Activated naive CD4-positive, alpha-beta T cell treated with anti-CD3 and anti-CD28 coated beads, Interleukin-2, amount 50 U/mL, for 16 hours (primary cell): ENCODE results near the gene AGAP3.

Source experiments
- DNase-seq: peaks from one replicate; pipeline ENCODE4 v3.0.0-alpha.2; 2020

The AGAP3 gene

DNA sequence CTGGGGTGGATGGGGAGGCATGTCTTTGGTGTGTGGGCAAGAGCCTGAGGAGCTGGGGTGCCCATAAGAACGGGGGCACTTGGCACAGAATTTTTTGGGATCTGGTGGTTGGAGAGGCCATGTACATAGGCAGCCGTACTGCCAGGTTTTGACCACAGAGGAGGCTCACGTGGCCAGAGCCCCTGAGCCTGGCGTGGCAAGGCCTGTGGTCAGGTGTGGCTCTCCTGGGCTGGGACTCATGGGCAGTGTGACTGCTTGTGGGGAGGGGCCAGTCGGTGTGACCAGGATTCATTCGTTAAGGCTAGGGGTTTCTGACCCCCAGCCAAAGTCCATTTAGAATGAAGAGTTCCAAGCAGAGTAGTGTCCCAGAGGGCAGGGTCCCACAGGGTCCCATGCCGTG lies 38.2 kb downstream of the AGAP3 start:
- no peak for DNase-seq

DNA sequence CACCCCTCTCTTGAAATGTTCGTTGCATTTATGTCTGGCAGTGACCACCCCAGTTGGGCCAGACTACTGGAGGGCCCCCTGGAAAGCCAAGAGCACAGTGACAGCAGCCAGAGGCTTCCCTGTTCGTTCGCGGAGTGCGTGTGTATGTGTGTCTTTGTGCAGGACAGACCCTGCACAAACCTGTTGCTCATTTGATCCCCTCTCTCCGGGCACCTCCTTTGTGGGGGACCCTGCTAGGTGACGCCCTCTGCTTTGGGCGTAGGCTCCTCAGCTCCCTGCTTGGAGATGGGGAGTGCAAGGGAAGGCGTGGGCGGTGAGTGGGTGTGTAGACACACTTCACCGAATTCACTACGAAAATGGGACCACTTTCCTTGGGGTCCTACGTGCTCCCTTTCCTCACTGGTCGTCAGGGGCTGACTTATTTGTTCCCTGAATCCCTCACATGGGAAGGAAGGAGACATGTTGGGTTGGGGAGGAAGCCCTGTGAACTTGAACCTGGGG lies 38.7 kb downstream of the AGAP3 start:
- DNase-seq: no peak

DNA sequence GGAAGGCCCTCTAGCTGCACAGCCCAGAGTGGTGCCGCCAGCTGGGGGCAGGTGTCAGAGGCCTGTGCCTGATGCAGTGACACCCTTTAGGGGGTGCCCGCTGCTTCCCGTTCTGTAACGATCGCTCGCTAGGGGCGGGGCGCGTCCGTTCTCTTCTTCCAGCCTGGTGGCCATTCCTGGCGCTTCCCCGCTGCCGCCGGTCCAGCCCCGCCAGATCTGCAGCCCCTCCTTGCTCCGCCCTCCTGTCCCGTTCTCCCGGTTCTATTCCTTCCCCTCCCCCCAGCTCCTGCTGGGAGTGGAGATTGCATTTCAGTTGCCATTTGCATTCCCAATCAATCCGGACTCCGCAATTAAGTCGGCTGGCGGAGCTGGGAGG lies 39.2 kb downstream of the AGAP3 start:
- DNase-seq: no peak

DNA sequence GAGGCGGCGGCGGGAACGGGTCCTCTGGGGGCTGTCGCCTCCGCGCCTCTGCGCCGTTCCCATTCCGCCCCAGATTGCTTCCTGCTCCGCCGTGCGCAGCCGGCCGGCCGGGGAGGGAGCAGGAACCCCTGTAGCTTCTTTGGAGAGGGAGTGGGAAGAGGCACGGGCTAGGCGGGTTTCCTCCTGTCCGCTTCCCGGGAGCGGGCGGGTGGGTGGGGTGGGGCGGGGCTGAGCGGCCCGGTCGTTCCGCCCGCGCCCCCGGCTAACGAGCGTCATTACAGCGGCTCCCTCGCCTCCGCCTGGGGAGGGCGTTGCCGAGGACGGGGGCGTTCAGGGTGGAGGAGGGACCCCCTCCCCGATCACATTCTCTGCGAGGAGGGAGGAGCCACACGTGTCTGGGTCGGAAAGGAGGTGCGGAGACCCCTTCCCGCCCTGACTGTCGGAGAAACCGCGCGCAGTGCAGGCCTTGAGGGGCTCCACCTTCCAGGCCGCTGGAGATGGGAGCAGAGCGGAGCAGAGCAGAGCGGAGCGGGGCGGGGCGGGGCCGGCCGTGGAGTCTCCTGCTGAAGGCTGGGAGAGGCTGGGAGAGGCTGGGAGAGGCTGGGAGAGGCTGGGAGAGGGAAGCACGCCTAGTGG lies 39.7 kb downstream of the AGAP3 start:
- DNase-seq: no peak

DNA sequence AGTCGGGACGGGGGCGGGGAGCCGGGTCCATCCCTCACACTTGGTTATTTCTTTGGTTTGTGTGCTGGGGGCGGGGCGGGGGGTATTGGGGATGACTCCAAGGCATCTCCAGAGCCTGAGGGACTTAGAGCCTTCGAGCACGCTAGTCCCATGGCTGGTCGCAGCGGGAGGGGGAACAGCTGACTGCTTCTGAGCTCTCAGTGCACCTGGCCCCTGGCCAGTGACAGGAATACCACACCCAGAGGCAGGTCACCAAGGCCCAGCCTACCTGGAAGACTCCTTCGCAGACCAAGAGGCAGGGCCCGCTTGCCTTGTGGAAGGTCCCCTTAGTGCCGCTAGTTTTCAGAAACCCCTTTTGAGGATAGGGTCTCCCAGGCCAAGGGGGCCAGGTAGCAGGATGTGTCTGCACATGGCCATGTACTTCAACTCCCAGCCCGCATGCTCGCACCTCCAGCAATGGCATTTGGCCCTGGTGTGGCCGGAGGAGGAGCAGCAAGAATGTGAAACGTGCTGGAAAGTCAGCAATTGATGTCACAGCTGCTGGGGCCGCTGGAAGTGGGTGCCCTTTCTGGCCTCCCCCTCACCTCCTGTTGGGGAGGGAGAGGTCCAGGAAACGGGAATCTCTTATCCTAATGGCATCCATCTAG lies 40.3 kb downstream of the AGAP3 start:
- no peak for DNase-seq

DNA sequence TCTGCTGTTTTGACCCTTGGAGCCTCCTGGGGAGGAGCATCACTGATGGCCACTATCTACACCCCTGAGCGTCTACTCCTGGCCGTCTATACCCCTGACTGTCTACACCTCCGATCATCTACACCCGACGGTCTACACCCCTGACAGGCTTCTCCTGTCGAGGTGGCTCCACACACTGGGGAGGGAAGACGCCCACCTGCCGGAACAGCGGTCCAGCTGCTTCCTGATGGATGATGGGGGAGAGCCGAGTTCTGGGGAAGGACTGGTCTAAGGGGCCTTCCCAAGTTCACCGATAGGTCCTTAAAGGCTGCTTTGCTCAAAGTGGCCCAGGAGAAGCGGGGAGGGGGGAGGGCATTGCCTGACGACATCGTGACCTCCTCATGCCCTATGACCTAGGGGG lies 41.9 kb downstream of the AGAP3 start:
- DNase-seq: no peak

DNA sequence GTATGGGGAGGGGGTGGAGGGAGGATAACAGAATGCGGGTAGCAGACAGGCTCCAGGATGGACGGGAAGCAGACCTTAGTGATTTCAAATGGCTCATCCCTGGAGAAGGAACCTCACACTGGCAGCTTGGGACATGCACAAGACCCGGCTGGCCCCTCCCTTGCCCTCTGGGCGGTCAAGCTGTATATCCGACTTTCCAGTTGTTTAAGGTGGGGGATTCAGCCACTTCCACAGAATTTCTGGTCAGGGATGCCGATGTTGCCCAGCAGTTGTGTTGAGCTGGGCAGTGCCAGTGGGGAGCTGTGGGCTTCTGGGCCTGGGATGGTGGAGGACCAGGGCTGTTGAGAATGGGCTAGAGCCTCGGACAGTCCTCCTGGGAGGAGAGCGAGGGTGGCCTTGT lies 42.4 kb downstream of the AGAP3 start:
- DNase-seq: no peak

DNA sequence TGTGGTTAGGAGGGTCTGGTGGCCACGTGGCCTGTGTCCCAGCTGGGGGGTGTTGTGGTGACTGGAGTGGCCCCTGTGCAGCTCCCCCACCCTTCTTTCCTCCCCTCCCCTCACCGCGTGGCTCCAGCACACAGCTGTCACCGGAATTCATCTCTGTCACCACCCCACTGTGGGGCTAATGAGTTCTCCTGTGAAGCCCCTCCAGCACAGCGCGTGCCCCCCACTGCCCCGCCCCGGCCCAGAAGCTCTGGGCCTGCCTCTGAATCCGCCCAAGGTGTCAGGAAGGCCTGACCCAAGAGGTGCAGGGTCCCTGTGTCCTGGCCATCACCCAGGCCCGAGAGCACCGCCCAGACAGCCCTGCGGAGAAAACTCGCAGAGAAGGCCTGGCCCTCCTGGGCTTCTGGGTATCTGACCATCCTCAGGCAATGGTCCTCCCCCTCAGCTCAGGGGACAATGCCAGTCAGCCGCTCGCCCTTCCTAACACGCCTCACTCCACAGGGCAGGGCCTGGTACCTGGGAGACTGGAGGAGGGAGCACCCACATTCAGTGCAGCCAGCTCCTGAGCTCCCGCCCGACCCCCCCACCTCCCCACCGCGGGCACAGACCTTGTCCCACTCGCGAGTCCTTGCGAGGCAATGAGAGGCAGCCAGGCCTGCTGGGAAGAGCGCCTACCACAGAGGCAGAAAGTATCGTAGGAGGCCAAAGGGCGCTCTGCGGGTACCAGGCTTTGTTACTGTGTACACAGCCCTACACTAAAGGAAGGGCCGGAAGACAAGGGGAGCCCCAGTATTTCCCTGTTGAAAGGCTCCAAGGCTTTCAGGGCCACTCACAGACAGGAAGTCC lies 43.1 kb downstream of the AGAP3 start:
- DNase-seq: no peak

DNA sequence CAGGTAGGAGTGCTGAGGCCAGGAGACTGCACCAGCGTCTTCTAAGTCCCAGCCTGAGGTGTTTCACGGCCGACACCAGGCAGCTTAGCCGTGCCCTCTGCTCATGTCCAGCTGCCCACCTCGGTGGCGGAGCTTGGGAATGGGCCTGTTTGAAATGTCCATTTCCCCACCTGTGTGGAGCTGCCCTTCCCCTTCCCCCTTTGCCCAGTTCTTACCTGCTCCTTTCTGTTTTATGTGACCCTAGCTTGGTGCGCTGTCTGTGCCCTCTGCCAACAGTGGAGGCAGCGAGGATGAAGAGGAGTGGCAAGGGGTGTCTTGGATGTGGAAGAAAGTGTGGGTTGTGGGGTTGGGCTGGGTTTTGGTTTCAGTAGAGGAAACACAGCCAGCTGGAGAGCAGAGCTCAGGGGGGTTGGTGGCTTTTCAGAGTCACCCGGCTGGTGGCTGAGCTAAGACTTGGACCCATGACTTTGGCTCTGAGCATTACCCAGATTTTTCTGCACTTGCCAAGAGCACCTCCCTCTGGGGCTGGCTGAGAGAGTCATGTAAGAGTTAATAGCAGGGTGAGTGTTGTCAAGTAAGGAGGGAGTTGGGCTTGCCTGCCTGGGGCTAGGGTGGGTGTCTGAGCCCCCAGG lies 43.8 kb downstream of the AGAP3 start:
- DNase-seq: no peak

DNA sequence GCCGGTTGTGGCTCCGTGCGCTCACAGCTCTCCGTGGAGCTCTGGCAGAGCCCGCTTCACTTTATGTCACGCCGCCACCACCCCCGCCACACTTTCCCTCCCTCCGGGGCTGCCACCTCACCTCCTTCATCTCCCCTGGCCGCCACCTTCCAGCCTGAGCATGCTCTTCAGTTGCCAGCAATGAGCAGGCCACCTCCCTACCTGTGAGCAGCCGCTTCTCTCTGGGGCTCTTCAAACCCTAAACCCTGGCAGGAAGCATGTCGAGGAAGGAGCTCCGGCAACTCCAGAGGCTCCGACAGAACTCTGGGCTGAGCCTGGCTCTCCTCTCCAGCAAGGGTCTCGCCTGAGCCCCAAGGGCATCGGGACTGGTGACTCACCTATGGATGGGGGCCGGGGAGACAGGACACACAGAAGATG lies 44.5 kb downstream of the AGAP3 start:
- no peak for DNase-seq

DNA sequence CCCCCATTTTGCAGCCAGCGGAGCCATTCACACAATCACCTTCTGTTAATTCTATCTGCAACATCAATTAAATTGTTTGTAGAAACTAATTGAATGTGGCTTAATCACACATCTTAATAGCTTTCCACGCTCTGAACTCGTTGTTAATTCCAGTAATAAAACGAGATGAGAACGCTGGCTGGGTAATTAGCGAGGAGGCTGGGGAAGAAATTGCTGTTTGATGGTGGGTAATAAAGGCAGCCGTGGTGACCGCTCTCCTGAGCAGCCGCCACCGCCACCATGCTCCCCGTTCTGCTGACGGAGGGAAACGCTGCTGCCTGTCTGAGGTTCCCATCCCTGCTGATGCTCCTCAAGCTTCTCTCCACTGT lies 44.9 kb downstream of the AGAP3 start:
- no peak for DNase-seq

DNA sequence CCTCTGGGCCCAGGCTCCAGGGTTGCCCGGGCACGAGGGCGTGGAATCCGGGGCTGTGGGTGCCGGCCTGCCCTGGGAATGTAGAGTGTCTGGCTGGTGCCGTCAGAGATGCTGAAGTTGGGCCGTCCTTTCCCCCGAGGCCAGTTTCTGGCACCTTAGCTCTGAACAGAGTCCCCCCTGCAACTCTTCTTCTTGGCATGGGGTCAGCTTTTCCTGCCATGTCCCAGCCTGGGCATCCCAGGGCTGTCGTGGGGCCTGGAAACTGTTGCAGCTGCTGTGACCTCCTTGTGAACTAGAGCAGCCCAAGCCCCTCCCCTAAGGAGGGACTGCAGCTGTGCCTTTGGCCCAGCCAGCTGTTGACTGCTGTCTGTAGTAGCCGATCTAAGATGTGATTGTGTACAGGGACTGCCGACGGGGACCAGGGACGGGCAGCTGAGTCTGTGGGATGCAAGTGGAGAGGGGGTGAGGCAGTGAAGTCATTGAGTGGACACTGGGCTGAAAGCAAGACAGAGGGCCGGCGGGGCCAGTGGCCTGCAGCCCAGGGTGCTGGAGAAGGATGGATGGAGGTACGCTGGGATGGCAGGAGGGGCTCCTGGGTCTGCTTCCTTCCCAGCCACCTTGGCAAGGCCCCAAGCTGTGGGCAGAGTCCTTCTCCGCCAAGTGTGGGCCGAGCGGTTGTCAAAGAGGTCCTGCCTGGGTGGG lies 45.5 kb downstream of the AGAP3 start:
- DNase-seq: no peak

DNA sequence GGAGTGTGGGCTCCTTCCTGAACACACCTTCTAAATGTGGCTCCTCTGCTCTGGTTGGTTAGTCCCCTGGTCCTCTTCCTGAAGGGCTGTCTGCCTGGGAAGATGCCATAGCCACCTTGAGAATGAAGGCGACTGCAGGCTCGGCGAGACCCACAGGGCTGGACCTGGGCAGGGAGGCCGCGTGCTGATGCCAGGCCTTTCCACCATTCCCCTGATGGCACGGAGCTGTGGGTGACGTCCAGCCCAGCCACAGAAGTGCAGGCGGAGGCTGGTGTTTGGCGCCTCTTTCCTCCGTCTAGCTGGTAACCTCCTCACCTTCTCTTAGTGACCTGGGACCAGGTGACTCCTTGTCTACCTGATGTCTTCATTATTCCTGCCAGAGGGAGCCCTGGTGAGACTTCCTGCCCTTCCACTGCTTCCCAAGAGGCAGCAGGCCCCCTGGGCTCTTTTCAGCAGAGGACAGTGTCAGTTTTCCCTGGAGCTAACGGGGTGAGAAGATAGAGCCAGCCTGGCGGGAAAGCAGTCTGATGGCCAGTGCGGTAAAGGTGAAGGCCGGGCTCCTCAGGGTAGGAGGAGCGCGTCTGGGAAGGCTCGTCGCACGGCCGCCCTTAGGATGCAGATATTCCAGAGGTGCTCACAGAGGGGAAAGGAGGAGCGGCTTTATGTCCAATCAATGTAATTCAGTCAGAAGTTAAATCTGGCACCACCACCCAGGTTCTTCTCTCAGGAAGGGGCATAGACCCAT lies 46.4 kb downstream of the AGAP3 start:
- no peak for DNase-seq

DNA sequence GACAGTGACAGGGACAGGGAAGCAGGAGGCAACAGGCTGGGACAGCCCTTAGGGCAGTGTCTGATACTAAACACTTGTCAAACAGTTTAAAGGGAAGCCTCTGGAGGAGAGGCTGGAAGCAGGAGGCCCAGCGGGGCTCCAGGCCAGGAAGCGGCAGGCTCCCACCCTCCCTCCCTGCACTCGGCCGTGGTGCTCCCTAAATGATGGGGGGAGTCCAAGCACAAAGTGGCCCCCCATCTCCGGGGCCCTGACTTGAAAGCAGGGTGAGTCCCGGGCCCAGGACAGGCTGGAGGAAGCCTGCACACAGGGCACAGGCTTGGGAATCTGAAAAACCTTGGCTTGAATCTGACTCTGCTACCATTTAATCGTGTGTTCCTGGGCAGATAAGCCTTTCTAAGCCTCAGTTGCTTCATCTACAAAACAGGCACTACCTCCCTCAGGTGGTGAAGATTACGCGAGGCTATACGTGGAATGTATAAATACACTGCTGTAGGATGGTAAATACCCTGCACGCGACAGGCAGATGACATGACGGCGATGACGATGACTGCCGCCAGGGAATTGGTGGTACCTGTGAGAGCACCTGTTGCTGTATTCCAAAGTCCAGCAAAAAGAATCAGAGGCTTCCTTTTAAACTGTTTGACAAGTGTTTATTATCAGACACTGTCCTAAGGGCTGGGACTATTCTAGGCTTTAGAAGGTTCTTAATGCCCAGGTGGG lies 47.2 kb downstream of the AGAP3 start:
- no peak for DNase-seq

DNA sequence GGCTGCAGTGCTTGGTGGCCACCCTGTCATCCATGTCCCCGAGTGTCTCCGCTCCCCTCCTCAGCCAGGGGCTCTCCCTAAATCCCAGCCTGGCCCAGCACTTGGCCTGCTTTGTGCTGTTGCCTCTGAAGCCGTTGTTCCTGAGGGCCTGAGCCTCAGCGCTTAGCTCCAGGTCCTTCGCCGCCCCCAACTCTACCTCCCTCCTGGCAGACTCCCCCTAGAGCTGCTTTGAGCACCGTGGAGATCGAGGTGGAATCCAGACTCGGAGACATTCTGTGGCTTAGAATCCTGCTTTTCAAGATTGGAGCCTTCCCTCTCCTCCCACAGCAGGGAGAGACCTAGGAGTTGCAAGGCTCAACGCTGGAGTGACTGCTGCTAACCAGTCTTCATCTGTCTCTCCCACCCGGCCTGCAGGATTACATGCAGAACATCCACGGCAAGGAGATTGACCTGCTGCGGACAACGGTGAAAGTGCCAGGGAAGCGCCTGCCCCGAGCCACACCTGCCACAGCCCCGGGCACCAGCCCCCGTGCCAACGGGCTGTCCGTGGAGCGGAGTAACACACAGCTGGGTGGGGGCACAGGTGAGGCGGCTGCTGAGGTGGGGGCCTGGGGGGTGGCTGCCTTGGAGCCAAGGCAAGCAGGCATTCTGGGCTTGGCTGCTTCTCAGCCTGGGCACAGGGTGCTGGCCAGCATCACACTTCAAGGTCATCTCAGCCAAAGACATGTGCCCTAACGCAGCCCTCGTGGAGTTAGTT lies 47.9 kb downstream of the AGAP3 start:
- DNase-seq: no peak

DNA sequence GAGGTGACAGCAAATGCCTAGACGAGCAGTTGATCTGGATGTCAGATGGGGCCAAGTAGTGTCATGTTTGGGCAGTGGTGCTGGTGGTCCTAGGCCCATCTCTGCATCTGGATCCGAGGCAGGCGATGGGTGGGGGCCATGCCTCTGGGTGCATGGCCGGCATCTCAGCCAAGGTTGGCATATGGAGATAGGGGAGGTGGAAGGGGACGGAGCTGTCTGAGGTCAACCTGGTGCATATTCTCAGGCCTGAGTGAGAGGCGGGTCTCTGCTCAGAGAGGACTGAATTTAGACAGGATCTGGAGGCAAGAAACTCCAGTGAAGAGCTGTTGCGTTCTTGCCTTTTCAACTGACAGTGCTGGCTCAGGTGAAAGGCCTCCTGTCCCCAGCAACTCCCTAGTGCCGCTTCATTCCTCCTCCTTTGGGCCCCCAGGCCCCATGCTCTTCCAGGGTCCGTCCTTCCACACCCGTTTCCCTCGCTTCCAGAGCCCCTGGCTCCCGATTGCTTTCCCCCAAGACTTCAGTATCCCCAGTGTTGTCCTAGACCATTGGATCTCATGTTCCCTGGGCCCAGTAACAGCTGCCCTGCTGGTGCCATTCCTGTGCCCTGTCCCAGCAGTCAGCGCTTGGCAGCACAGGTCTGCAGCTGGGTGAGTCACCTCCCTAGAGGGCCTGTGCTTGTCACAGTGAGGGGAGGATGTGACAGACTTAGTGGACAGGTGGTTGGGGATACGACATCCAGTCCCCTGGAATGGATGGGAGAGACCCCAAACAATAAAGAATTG lies 48.7 kb downstream of the AGAP3 start:
- DNase-seq: no peak

DNA sequence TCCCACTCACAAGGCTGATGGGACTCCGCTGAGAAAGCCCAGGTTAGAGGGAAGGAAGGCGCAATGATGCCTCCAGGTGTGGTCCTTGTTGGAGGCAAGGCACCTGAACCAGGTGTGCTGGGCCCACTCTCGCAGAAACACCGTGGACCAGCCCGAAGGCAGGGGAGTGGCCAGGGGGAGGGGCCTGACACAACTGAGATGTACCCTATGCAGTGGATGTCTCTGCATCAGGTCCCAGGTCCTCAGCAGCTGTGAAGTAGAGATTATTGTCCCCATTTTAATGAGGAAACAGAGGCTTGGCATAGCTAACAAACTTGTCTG lies 49.2 kb downstream of the AGAP3 start:
- DNase-seq: no peak

DNA sequence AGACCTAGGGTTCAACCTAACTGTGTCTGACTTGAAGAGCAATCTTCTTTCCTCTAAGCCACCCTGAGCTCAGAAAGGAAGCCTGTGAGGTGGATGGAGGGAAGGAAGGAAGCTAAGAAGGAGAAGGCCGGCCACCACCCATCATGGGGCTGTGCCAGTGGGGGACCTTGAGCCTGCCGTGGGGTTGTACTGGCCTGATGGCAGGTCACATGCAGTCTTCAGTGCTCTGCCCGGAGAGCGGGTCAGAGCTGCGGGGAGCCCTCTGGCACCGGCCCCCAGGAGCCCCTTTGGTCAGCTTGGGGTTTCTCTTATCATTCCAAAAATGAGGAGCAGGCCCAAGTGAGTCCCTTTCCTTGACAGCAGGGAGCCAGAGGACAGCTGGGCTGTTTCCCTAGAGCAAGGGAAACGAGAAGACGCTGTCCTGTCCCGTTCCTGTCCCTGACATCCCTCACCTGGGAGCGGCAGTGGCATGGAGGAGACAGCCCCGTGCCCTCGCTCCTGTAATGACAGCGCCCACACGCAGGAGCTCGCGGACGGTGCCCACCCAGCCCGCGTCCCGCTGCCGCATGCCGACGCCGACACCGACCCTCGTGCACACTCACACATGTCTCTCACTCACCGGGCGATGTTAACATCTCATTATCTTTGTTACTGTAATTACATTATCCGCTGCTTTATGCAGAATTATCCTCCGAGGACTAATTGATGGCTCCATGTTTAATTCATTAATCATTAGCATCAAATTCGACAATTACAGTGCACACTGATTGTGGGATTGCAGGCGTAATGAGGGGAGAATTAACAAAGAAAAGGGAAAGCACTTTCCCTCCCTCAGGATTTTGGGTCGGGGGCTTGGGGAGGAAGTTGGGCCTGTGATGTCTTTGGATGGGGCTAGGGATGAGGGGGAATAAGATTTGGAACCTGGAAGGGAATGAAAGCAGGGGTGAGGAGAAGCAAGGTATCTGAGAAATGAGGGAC lies 49.9 kb downstream of the AGAP3 start:
- no peak for DNase-seq
